ENCODE data around the gene NCBP1. TPM values are rescaled to one million over a fixed set of nuclear protein-coding genes. Genes with fewer than 3 reads are reported as not detected.
"Not testable (repeated sequence)": the region's sequence is repeated elsewhere in the genome, so short reads cannot be mapped to it uniquely, and the experiment has no call there.

The NCBP1 gene, protein sequence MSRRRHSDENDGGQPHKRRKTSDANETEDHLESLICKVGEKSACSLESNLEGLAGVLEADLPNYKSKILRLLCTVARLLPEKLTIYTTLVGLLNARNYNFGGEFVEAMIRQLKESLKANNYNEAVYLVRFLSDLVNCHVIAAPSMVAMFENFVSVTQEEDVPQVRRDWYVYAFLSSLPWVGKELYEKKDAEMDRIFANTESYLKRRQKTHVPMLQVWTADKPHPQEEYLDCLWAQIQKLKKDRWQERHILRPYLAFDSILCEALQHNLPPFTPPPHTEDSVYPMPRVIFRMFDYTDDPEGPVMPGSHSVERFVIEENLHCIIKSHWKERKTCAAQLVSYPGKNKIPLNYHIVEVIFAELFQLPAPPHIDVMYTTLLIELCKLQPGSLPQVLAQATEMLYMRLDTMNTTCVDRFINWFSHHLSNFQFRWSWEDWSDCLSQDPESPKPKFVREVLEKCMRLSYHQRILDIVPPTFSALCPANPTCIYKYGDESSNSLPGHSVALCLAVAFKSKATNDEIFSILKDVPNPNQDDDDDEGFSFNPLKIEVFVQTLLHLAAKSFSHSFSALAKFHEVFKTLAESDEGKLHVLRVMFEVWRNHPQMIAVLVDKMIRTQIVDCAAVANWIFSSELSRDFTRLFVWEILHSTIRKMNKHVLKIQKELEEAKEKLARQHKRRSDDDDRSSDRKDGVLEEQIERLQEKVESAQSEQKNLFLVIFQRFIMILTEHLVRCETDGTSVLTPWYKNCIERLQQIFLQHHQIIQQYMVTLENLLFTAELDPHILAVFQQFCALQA
- 10 to 100 TPM; 15.2 to 32.0 (median 23.2) TPM for total RNA-seq
- 10 to 100 TPM in 1 of 2 donors, 1 to 10 TPM in 1; 8.6 to 18.3 TPM for polyA plus RNA-seq
- long read RNA-seq, donor 1, full-length matches to known transcripts, result 16 of 40 reads
- long read RNA-seq, donor 1, partial matches to known transcripts, result 6 of 40 reads
- long read RNA-seq, donor 1, other reads (novel, unspliced or antisense), result 18 of 40 reads
- long read RNA-seq, donor 2, full-length matches to known transcripts, result 9 of 90 reads
- long read RNA-seq, donor 2, partial matches to known transcripts, result 81 of 90 reads
- long read RNA-seq, donor 2, other reads (novel, unspliced or antisense), result 0 of 90 reads
- long read RNA-seq, donor 3, full-length matches to known transcripts, result 46 of 56 reads
- long read RNA-seq, donor 3, partial matches to known transcripts, result 1 of 56 reads
- long read RNA-seq, donor 3, other reads (novel, unspliced or antisense), result 9 of 56 reads

- 0% methylated on average over 77 to 83 of the region's 83 CpGs for WGBS, 3 donors
- peak; percentile 96 to 98 (median 97) for DNase-seq
- no peaks in the 10 kb centered on the region for H3K36me3 ChIP-seq
- peak within 1 kb of the TSS; percentile 92 to 94 for H3K27ac ChIP-seq
- peak within 1 kb of the TSS; percentile 98 for H3K4me3 ChIP-seq
- no peaks in the 10 kb centered on the region for H3K27me3 ChIP-seq
- intact Hi-C loops (cut with DNase I), result no loop called here
- TF ChIP-seq, protein P1, sequence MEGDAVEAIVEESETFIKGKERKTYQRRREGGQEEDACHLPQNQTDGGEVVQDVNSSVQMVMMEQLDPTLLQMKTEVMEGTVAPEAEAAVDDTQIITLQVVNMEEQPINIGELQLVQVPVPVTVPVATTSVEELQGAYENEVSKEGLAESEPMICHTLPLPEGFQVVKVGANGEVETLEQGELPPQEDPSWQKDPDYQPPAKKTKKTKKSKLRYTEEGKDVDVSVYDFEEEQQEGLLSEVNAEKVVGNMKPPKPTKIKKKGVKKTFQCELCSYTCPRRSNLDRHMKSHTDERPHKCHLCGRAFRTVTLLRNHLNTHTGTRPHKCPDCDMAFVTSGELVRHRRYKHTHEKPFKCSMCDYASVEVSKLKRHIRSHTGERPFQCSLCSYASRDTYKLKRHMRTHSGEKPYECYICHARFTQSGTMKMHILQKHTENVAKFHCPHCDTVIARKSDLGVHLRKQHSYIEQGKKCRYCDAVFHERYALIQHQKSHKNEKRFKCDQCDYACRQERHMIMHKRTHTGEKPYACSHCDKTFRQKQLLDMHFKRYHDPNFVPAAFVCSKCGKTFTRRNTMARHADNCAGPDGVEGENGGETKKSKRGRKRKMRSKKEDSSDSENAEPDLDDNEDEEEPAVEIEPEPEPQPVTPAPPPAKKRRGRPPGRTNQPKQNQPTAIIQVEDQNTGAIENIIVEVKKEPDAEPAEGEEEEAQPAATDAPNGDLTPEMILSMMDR (IDR thresholded peaks at IDR 0.05), result peak in 1 of 3 donors; percentile 26
- TF ChIP-seq EP300 (IDR thresholded peaks at IDR 0.05) (peak; percentile 12), POLR2A (IDR thresholded peaks at IDR 0.05) (peak; percentile 82)
- H3K4me1 ChIP-seq (ENCODE audit: insufficient read depth), result peaks cover 9% of the 10 kb centered on the region
- H3K9me3 ChIP-seq, result no peaks in the 10 kb centered on the region
These were observed at the start of gene NCBP1, which contains the start of gene TSTD2 for GRCh38 chr9:97632985-97633858. Gene NCBP1 (plus strand): TSS chr9:97633821. CDS start chr9:97633882, 61 bp downstream. Gene TSTD2 (minus strand): TSS chr9:97633368. CDS start chr9:97627562, 5,806 bp downstream.

GRCh38 chr9:97584778-97585177 is 48.8 kb upstream of the NCBP1 start:
- H3K9me3 ChIP-seq; H3K4me1 ChIP-seq (ENCODE audit: insufficient read depth); intact Hi-C loops (cut with DNase I); H3K4me3 ChIP-seq; DNase-seq; H3K27me3 ChIP-seq; H3K36me3 ChIP-seq; H3K27ac ChIP-seq: not testable (repeated sequence)
- no CpG with 5 or more reads among the region's 2 CpGs for WGBS, 3 donors

DNA sequence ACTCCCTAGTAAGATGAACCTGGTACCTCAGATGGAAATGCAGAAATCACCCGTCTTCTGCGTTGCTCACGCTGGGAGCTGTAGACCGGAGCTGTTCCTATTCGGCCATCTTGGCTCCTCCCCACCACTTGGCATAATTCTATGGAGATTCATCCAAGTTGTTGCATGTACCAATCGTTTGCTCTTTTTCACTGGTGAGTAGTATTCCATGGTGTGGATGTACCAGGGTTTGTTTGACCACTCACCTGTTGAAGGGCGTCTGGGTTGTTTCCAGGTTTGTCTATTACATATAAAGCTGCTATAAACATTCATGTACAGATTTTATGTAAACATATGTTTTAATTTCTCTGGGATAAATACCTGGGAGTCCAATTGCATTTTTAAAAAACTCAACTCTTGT is 46.7 kb upstream of the NCBP1 start:
- H3K4me3 ChIP-seq; H3K36me3 ChIP-seq; H3K4me1 ChIP-seq (ENCODE audit: insufficient read depth); H3K27ac ChIP-seq; H3K27me3 ChIP-seq; H3K9me3 ChIP-seq; intact Hi-C loops (cut with DNase I); DNase-seq: not testable (repeated sequence)
- WGBS, 3 donors, result 91 to 94% (median 93%) methylated on average over 6 to 7 of the region's 7 CpGs

DNA sequence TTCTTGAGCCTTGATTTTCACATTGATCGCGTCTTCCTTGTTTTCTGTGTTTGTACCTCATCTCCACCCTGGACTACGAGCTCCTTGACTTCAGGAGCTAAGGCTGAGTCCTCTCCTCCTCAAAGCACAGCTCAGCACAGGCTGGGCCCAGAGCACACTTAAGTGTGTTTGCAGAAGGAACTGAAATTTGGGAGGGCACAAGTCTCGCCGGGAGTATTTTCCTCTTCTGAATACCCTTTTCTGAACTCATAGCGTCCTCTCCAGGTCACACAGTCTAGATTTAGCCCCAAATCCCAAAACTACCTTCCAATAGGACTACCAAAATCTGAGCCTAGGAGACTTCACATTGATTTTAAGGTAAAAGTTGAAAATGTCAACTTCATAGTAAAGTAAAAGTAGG is 42.1 kb upstream of the NCBP1 start:
- intact Hi-C loops (cut with DNase I), result no loop called here
- TF ChIP-seq EP300 (IDR thresholded peaks at IDR 0.05) (no peak), POLR2A (IDR thresholded peaks at IDR 0.05) (no peak)
- TF ChIP-seq, protein P1 (IDR thresholded peaks at IDR 0.05), result no peak
- H3K27ac ChIP-seq, result no peak overlapping the region
- H3K27me3 ChIP-seq, result no peaks in the 10 kb centered on the region
- 86 to 89% (median 88%) methylated on average over 6 of the region's 6 CpGs for WGBS, 3 donors
- H3K4me1 ChIP-seq (ENCODE audit: insufficient read depth), result no peaks in the 10 kb centered on the region
- no peaks in the 10 kb centered on the region for H3K9me3 ChIP-seq
- H3K36me3 ChIP-seq, result no peaks in the 10 kb centered on the region
- H3K4me3 ChIP-seq, result no peak overlapping the region
- no peak for DNase-seq
